T1000 (cell line): ENCODE measurements around the gene WDPCP.
"Not testable (repeated sequence)": the region's sequence is repeated elsewhere in the genome, so short reads cannot be mapped to it uniquely, and the experiment has no call there.

ENCODE experiments used
- DNase-seq: peaks from one replicate; lab custom pipeline; 2025; ENCODE audit warnings: mixed read lengths; lab: John Stamatoyannopoulos, UW

Gene WDPCP

DNA sequence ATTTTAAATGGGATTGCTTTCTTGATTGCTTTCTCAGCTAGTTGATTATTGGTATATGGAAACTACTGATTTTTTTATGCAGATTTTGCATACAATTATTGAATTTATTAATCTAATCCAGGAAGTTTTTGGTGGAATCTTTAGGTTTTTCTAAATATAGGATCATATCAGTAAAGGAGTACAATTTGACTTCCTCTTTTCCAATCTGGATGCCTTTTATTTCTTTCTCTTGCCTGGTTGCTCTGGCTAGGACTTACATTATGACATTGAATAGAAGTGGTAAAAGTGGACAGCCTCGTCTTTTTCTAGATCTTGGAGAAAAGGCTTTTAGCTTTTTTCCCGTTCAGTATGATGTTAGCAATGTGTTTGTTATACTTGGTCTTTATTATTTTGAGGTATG, 486.3 kb downstream of the WDPCP start:
- DNase-seq, result no peak

DNA sequence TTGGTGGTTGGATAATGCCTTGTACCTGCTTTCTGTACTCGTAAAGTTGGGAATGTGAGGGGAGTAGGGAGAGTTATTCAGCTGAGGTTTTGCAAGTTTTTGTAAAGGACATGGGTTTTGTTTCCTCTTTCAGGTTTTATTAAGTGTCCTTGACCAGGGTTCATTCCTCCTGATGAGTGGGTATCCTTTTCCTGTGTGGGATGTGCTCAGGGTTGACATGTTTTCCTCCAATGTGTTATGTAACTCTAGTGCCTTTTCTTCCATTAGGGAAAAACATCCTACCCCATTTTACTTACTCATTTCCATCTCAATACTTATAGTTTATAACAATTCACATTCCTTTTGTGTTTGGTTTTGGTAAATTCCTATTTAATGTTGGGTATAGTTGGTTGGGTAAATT, 489.2 kb downstream of the WDPCP start:
- no peak for DNase-seq

DNA sequence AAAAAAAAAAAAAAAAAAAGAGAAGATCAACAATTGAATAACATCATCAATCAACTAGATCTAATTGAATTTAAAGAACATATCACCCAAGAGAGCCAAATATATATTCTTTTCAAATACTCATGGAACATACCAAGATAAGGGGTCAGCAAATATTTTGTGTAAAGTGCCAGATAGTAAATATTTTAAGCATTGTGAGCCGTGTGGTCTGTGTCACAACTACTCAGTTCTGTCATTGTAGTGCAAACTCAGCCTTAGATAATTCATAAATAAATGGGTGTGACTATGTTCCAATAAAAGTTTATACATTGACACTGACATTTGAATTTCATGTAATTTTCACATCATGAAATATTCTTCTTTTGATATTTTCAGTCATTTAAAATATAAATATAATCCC, 491.8 kb downstream of the WDPCP start:
- DNase-seq, result no peak

DNA sequence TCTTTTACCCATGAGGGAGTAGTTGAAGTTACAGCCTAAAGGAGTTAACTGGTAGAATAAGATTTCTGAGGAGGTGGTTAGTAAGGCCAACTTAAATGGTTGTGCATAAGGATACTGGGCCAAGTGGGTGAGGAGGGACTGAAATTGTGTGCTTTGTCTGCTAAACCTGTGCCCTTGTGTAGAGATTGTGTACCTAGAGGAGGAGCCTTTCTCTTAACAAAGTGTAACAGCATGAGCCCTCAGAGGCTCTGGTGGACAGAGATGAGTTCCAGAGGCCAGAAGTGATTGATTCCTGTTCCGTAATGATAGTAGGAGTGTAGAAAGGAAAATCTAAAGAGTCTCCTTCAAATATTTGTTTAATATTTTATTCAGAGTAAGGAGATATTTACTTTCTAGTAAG, 494.8 kb downstream of the WDPCP start:
- no peak for DNase-seq

DNA sequence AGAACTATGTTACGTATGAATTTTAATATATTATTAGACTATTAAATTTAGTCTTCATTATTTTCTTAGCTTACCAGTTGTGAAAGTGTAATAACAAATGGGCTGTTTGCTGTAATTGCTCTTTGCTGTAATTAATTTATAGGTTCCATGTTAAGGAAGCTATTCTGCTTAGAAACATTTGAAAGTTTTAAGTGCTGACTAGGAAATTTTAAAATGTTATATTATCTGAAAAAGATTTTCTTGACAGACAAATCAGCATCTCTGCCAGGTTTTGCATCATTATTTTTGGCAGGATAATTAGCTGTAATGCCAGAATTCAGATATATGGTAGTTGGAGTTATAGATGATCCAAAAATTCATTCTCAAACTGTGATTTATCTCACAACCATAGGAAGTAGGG, 495.4 kb downstream of the WDPCP start:
- no peak for DNase-seq

DNA sequence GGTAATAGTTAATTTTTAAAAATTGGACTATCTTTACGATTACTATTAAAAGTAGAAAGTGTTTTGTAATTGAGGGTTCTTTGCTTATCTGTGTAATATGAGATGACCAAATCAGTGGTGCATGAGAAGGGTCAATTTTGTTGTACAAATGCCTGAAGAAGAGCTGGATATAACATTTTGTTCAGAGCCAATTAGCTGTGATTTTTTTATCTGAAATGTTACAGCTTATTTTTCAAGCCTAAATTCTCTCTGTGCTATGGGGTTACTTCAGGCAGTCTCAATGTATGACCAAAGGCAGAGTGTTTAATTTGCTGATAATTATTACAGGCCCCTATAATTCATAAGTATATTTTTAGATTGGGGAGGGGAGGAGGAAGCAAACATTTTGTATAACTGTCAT, 495.9 kb downstream of the WDPCP start:
- no peak for DNase-seq

DNA sequence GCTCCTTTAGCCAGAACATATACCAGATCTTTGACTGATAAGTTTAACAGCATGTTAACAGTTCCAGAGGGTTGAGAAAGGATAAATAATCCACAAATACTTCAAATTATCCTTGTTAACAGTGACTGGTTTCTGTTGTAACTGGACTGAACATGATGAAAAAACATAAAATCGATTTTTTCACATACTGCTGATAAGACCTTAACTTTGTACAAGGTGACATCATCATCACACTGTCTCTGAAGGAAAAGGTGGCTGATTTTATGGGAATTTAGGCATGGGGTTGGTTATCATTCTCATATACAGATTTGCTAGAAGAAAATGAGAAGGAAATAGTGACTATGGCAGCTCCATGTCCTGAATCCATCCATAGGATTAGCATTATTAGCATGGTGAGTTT, 501.6 kb downstream of the WDPCP start:
- DNase-seq, result no peak

DNA sequence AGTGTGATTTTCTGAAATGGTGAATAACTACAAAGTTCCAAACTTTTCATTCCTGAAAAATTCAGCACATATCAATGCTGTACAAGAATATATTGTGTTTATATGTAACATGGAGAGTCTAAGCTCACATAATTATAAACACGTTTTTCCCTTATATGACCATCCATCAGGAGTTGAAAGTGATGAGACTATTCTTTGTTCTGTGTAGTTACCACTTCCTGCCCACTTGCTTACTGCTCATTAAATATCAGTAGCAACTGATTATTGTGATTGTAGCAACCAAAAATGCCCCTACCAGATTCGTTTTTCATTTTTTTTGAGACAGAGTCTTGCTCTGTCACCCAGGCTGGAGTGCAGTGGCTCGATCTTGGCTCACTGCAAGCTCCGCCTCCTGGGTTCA, 506.9 kb downstream of the WDPCP start:
- no peak for DNase-seq

DNA sequence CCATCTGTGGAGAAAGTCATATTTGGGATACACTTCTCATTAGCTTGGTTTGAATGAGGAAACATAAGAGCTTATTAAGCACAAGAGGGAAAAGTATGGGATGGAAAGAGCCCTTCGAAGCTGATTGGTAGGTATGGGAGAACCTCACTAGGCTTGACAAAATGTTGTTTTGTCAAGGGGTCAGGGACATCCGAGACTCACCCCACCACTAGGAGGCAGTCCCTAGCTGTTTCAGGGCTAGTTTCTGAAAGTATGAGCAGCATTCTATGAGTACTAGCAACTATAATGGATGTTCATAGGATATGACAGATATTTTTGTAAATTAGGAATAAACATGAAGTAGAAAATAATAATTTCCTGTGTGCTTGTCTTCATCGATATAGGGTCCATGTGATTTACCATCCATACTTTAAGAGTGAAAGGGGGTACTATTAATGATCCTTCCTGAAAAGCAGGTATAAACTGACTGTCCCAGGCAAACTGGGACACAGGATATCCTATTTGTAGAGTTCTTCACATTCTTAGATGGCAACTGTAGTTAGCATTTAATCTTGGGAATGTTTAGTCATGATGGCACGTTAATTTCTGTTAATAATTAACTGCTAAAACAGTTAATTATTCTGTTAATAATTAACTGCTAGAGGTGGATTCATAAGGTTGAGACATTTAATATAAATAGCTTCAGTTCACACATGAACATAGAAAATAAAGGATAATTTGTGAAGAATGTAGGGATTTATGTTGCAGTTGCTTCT, 509.2 kb downstream of the WDPCP start:
- no peak for DNase-seq

DNA sequence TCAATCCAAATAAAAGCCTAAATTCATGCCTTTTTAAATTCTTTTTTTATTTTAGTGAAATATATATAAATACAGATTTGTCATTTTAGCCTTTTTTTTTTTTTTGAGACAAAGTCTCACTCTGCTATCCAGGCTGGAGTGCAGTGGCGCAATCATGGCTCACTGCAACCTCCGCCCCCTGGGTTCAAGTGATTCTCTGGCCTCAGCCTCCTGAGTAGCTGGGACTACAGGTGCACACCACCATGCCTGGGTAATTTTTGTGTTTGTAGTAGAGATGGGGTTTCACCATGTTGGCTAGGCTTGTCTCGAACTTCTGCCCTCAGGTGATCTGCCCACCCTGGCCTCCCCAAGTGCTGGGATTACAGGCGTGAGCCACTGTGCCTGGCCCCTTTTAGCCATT, 513.9 kb downstream of the WDPCP start:
- not testable (repeated sequence) for DNase-seq

DNA sequence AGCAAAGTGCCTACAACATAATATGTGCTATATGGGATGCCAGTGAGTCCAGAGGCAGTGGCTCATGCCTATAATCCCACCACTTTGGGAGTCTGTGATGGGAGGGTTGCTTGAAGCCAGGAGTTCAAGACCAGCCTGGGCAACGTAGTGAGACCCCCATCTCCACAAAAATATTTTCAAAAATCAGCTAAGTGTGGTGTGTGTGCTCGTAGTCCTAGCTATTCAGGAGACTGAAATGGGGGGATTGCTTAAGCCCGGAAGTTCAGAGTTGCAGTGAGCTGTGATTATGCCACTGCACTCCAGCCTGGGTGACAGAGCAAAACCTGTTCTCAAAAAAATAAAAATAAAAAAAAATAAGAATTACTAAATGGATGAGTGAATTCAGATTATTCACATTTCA, 514.3 kb downstream of the WDPCP start:
- no peak for DNase-seq

DNA sequence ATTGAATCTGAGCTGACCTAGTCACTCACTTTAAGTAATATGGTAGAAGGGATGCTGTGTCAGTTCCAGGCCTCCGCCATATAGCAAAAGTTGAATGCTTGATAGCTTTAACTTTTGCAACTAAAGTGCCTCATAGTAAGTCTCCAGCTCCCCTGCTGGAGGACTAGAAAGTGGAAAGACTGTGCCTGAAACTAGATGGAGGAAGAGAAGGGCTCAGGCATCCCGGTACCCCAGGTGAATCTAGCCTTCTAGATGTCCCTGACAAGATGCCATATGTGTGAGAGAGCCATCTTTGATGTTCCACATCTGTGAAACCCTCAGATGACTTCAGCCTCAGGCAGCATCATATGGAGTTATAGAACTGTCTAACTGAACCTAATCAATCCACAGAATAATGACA, 516.6 kb downstream of the WDPCP start:
- DNase-seq, result no peak
